ENCODE data around the gene WDFY4. TPM values are rescaled to one million over a fixed set of nuclear protein-coding genes. Genes with fewer than 3 reads are reported as not detected.

WDFY4 gene
- polyA plus RNA-seq, 1 of the 3 experiments (the other 2 are of a cell fraction) = not detected

- POLR2A ChIA-PET = no interaction called here
- Histone ChIP-seq H3K27me3 (ENCODE audit: insufficient read depth) (no peaks in the 10 kb centered on the region), H3K4me2 (no peak overlapping the region), H3K4me3 (ENCODE audit: low read depth in 2 of 2, low read length in 1 of 2) (no peak overlapping the region), H3K79me2 (ENCODE audit: insufficient read depth) (no peaks in the 10 kb centered on the region), H3K4me1 (ENCODE audit: control insufficient read depth in 1 of 2, insufficient read depth in 2 of 2, low read depth in 1 of 2, low read length in 1 of 2) (no peaks in the 10 kb centered on the region), H3K9ac (no peak overlapping the region), H3K27ac (ENCODE audit: low read depth in 2 of 2, low read length in 1 of 2) (no peak overlapping the region), H3K9me2 (no peaks in the 10 kb centered on the region), H3K9me3 (no peaks in the 10 kb centered on the region; the same call in 1 of the 2 replicates), H4K20me1 (ENCODE audit: insufficient read depth) (no peaks in the 10 kb centered on the region), H3K36me3 (replicated peaks in 1 of 2; ENCODE audit: control insufficient read depth in 1 of 2, insufficient read depth in 2 of 2, low read length in 1 of 2) (no peaks in the 10 kb centered on the region), H2AFZ (ENCODE audit: low read depth) (no peak overlapping the region), H3F3A (replicated peaks; ENCODE audit: insufficient read depth) (no peaks in the 10 kb centered on the region)
- no peak for DNase-seq
- TF ChIP-seq FOXM1 (IDR thresholded peaks at IDR 0.05; ENCODE audit: low read depth) = no peak
- 8% methylated on average over 2 of the region's 2 CpGs for WGBS (ENCODE audit: low lambda C conversion rate)
- CTCF ChIA-PET = interaction anchor here (1.8 kb wide), 1 partner anchor 21 kb away, joined by 5 read pairs; no protein-coding TSS in a partner anchor
Measured at GRCh38 chr10:48677625-48678024, 7.0 kb upstream of the WDFY4 start.

- Histone ChIP-seq H3K9ac (no peak overlapping the region), H3K9me3 (no peaks in the 10 kb centered on the region; the same call in 1 of the 2 replicates), H3K27me3 (ENCODE audit: insufficient read depth) (no peaks in the 10 kb centered on the region), H3K9me2 (no peaks in the 10 kb centered on the region), H3K4me3 (ENCODE audit: low read depth in 2 of 2, low read length in 1 of 2) (no peak overlapping the region), H3K27ac (ENCODE audit: low read depth in 2 of 2, low read length in 1 of 2) (no peak overlapping the region), H3K36me3 (replicated peaks in 1 of 2; ENCODE audit: control insufficient read depth in 1 of 2, insufficient read depth in 2 of 2, low read length in 1 of 2) (no peaks in the 10 kb centered on the region), H3K79me2 (ENCODE audit: insufficient read depth) (no peaks in the 10 kb centered on the region), H3K4me2 (no peak overlapping the region), H3F3A (replicated peaks; ENCODE audit: insufficient read depth) (no peaks in the 10 kb centered on the region), H4K20me1 (ENCODE audit: insufficient read depth) (no peaks in the 10 kb centered on the region), H3K4me1 (ENCODE audit: control insufficient read depth in 1 of 2, insufficient read depth in 2 of 2, low read depth in 1 of 2, low read length in 1 of 2) (no peaks in the 10 kb centered on the region), H2AFZ (ENCODE audit: low read depth) (no peak overlapping the region)
- ChIA-PET POLR2A (no interaction called here), CTCF (interaction anchor here (0.7 to 1.8 kb wide), 2 partner anchors 20 to 22 kb away, joined by 3 to 5 read pairs; no protein-coding TSS in a partner anchor)
- TF ChIP-seq RXRA (IDR thresholded peaks at IDR 0.05; ENCODE audit: borderline replicate concordance, low read depth) = no peak
- TF ChIP-seq REST (IDR thresholded peaks at IDR 0.05; ENCODE audit: low read depth, low read length) = no peak
- no peak for TF ChIP-seq JUND (IDR thresholded peaks at IDR 0.05)
- no peak for TF ChIP-seq RFX5 (IDR thresholded peaks at IDR 0.05; ENCODE audit: low read length)
- no peak for TF ChIP-seq GATA2 (CRISPR knock-in tag; IDR thresholded peaks at IDR 0.05)
- no peak for TF ChIP-seq IRF3 (IDR thresholded peaks at IDR 0.05; ENCODE audit: low read depth, low read length)
- no peak for TF ChIP-seq EZH2phosphoT487 (IDR thresholded peaks at IDR 0.05; ENCODE audit: borderline replicate concordance, low read depth)
- no peak for TF ChIP-seq EP300 (IDR thresholded peaks at IDR 0.05; ENCODE audit: borderline replicate concordance in 1 of 2, low read depth in 1 of 2, low read length in 1 of 2)
- DNase-seq = no peak
- WGBS (ENCODE audit: low lambda C conversion rate) = 0% methylated on average over 1 of the region's 1 CpG
Measured at GRCh38 chr10:48678041-48678440, 6.6 kb upstream of the WDFY4 start.
